Astrocyte (in vitro differentiated cells and primary cell): ENCODE data around the gene PRR5. TPM values are rescaled to one million over a fixed set of nuclear protein-coding genes. Genes with fewer than 3 reads are reported as not detected.

ENCODE experiments used
- DNase-seq: peaks from one replicate; pipeline ENCODE4 v3.0.0-alpha.2; 2010; ENCODE audit warnings: low read depth
- FAIRE-seq: peaks from 2 replicates; lab custom pipeline; 2011; peaks lifted over from hg19 to GRCh38; lab: Jason Lieb, UNC
- H2AFZ ChIP-seq: 2 replicates; pipeline ENCODE4 v1.6.0; 2012; ENCODE audit warnings: low read depth, low read length, inconsistent platforms
- H3K27ac ChIP-seq: 2 replicates; pipeline ENCODE4 v1.5.1; 2011; ENCODE audit warnings: low read depth, low read length, inconsistent platforms
- H3K27me3 ChIP-seq: 2 replicates; pipeline ENCODE4 v1.6.0; 2011; ENCODE audit warnings: low read length, inconsistent platforms; ENCODE audit not compliant: insufficient read depth
- H3K36me3 ChIP-seq: 2 replicates; pipeline ENCODE4 v1.5.1; 2011; ENCODE audit warnings: low read length, inconsistent platforms; ENCODE audit not compliant: insufficient read depth
- H3K4me1 ChIP-seq: 2 replicates; pipeline ENCODE4 v1.5.1; 2011; ENCODE audit warnings: low read length, inconsistent platforms; ENCODE audit not compliant: insufficient read depth
- H3K4me2 ChIP-seq: 2 replicates; pipeline ENCODE4 v1.6.0; 2012; ENCODE audit warnings: low read length, inconsistent platforms
- H3K4me3 ChIP-seq: 2 replicates; pipeline ENCODE4 v1.5.1; 2011; ENCODE audit warnings: low read depth, mild to moderate bottlenecking, low read length, inconsistent platforms; ENCODE audit not compliant: insufficient read depth
- H3K79me2 ChIP-seq: 2 replicates; pipeline ENCODE4 v1.6.0; 2012; ENCODE audit warnings: mild to moderate bottlenecking, low read length, inconsistent platforms; ENCODE audit not compliant: insufficient read depth
- H3K9ac ChIP-seq: 2 replicates; pipeline ENCODE4 v1.6.0; 2012; ENCODE audit warnings: mild to moderate bottlenecking, low read length, inconsistent platforms
- H3K9me3 ChIP-seq: 2 replicates; pipeline ENCODE4 v1.5.1; 2012; ENCODE audit warnings: low read depth, mild to moderate bottlenecking, low read length, inconsistent platforms; ENCODE audit not compliant: insufficient read depth
- H4K20me1 ChIP-seq: 2 replicates; pipeline ENCODE4 v1.6.0; 2012; ENCODE audit warnings: low read length, inconsistent platforms; ENCODE audit not compliant: insufficient read depth
- H3K27ac Mint-ChIP-seq: one replicate; pipeline ENCODE4 v1.8.0; 2021; ENCODE audit warnings: mild to moderate bottlenecking, mixed read lengths; ENCODE audit not compliant: unreplicated experiment
- H3K27me3 Mint-ChIP-seq: one replicate; pipeline ENCODE4 v1.8.0; 2021; ENCODE audit warnings: low read depth, mixed read lengths; ENCODE audit not compliant: unreplicated experiment
- H3K36me3 Mint-ChIP-seq: one replicate; pipeline ENCODE4 v1.8.0; 2021; ENCODE audit warnings: low read depth, mixed read lengths; ENCODE audit not compliant: unreplicated experiment
- H3K4me1 Mint-ChIP-seq: one replicate; pipeline ENCODE4 v1.8.0; 2021; ENCODE audit warnings: low read depth, mixed read lengths; ENCODE audit not compliant: unreplicated experiment
- H3K4me3 Mint-ChIP-seq: one replicate; pipeline ENCODE4 v1.8.0; 2021; ENCODE audit warnings: mild to moderate bottlenecking, moderate library complexity, mixed read lengths; ENCODE audit not compliant: unreplicated experiment
- H3K9me3 Mint-ChIP-seq: one replicate; pipeline ENCODE4 v1.8.0; 2021; ENCODE audit warnings: mild to moderate bottlenecking, mixed read lengths; ENCODE audit not compliant: unreplicated experiment
- EZH2 ChIP-seq: IDR thresholded peaks from 2 replicates; pipeline ENCODE4 v1.6.1; 2012; ENCODE audit warnings: mild to moderate bottlenecking, low read length, inconsistent platforms; ENCODE audit not compliant: insufficient read depth
- total RNA-seq: library from RNA; stranded (reverse); gene quantifications from 2 replicates; pipeline ENCODE4 v1.2.1, GENCODE V29; 2021
- TF ChIP-seq, protein P1 (sequence below): IDR thresholded peaks from 2 replicates; pipeline ENCODE4 v1.5.1; 2011; ENCODE audit warnings: low read depth, mild to moderate bottlenecking, inconsistent platforms, low read length, moderate library complexity; ENCODE audit not compliant: insufficient read depth

The PRR5 gene
- total RNA-seq, 1 donor from 2014 or later: 23.6 TPM

DNA sequence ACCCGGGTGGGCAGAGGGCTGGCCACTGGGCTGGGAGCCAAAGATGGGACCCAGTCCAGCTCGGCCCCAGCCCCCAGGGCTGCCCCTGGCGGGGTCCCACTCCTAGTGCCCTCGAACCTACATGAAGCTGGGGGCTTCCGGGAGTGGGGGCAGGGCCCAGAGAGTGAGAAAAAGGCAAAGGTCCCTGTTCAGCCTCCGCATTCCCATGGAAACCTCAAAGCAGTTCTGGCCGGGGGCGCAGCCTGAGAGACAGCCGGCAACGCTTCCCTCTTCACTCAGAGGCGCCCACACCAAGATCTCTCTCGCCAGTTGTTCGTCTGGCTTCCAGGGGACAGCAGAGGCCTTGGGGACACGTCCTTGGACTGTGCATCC is 28.0 kb downstream of the PRR5 start:
- no peaks in the 10 kb centered on the region for H3K27me3 Mint-ChIP-seq
- Histone ChIP-seq H3K4me2 (peak overlapping the region; percentile 55), H3K36me3 (no peaks in the 10 kb centered on the region), H3K9ac (no peak overlapping the region), H3K9me3 (no peaks in the 10 kb centered on the region), H4K20me1 (peaks cover 18% of the 10 kb centered on the region), H2AFZ (peak overlapping the region; percentile 31), H3K79me2 (no peaks in the 10 kb centered on the region), H3K27me3 (no peaks in the 10 kb centered on the region), H3K4me1 (peaks cover 15% of the 10 kb centered on the region), H3K27ac (no peak overlapping the region), H3K4me3 (no peak overlapping the region)
- no peak overlapping the region for H3K4me3 Mint-ChIP-seq
- H3K27ac Mint-ChIP-seq: no peak overlapping the region
- DNase-seq: no peak
- FAIRE-seq: no peak
- TF ChIP-seq EZH2: no peak
- TF ChIP-seq, protein P1, sequence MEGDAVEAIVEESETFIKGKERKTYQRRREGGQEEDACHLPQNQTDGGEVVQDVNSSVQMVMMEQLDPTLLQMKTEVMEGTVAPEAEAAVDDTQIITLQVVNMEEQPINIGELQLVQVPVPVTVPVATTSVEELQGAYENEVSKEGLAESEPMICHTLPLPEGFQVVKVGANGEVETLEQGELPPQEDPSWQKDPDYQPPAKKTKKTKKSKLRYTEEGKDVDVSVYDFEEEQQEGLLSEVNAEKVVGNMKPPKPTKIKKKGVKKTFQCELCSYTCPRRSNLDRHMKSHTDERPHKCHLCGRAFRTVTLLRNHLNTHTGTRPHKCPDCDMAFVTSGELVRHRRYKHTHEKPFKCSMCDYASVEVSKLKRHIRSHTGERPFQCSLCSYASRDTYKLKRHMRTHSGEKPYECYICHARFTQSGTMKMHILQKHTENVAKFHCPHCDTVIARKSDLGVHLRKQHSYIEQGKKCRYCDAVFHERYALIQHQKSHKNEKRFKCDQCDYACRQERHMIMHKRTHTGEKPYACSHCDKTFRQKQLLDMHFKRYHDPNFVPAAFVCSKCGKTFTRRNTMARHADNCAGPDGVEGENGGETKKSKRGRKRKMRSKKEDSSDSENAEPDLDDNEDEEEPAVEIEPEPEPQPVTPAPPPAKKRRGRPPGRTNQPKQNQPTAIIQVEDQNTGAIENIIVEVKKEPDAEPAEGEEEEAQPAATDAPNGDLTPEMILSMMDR: no peak
- peaks cover 13% of the 10 kb centered on the region for H3K36me3 Mint-ChIP-seq
- H3K4me1 Mint-ChIP-seq: no peaks in the 10 kb centered on the region
- H3K9me3 Mint-ChIP-seq: no peaks in the 10 kb centered on the region

DNA sequence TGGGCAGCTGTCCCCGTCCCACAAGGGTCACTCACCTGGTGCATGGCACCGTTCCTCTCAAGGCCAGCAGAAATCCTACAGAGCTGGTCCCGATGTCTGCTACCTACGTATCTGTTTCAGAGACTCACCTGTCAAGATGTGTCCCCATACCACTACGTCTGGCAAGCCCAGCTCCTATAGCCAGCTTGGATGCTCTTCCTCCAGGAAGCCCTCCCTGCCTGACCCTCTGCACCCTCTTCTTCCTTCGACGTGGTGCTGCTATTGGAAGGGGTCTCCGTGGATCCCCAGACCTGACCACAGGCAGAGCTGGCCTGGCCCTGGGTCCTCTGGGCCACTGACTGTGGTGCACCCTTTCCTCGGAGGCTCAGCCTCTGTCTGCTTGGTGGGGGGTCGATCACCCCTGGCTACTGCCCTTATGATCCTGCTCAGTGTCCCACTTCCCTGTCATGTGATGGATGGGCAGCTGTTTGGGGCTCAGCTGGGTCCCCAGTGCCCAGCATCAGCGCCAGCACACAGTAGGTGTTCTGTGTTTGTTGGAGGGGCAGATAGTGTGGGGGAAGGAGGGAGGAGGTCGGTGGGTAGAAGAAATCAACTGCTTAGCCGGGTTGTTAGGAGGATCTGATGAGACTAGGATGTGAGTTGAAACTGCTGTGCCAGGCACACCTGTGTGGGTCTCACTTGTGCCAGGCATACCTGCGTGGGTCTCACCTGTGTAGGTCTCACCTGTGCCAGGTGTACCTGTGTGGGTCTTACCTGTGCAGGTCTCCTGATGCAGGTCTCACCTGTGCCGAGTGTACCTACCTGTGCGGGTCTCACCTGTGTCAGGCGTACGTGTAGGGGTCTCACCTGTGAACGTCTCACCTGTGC is 28.7 kb downstream of the PRR5 start:
- no peak overlapping the region for H3K4me3 Mint-ChIP-seq

More for the DNA sequence above, 28.7 kb downstream of the PRR5 start:
- Histone ChIP-seq H3K36me3 (no peaks in the 10 kb centered on the region), H3K9ac (no peak overlapping the region), H3K4me2 (no peak overlapping the region), H3K9me3 (no peaks in the 10 kb centered on the region), H3K79me2 (no peaks in the 10 kb centered on the region), H3K4me1 (peaks cover 15% of the 10 kb centered on the region), H3K4me3 (no peak overlapping the region), H3K27me3 (no peaks in the 10 kb centered on the region), H4K20me1 (peaks cover 18% of the 10 kb centered on the region), H3K27ac (no peak overlapping the region), H2AFZ (no peak overlapping the region)
- Mint-ChIP-seq H3K36me3 (peaks cover 10% of the 10 kb centered on the region), H3K27ac (no peak overlapping the region), H3K27me3 (no peaks in the 10 kb centered on the region), H3K9me3 (no peaks in the 10 kb centered on the region), H3K4me1 (no peaks in the 10 kb centered on the region)
- no peak for DNase-seq
- FAIRE-seq: no peak
- no peak for TF ChIP-seq EZH2
- TF ChIP-seq, protein P1: no peak
